Measurements from ENCODE around the gene CYP2A6.
"Not testable (repeated sequence)": the region's sequence is repeated elsewhere in the genome, so short reads cannot be mapped to it uniquely, and the experiment has no call there.

The CYP2A6 gene

DNA sequence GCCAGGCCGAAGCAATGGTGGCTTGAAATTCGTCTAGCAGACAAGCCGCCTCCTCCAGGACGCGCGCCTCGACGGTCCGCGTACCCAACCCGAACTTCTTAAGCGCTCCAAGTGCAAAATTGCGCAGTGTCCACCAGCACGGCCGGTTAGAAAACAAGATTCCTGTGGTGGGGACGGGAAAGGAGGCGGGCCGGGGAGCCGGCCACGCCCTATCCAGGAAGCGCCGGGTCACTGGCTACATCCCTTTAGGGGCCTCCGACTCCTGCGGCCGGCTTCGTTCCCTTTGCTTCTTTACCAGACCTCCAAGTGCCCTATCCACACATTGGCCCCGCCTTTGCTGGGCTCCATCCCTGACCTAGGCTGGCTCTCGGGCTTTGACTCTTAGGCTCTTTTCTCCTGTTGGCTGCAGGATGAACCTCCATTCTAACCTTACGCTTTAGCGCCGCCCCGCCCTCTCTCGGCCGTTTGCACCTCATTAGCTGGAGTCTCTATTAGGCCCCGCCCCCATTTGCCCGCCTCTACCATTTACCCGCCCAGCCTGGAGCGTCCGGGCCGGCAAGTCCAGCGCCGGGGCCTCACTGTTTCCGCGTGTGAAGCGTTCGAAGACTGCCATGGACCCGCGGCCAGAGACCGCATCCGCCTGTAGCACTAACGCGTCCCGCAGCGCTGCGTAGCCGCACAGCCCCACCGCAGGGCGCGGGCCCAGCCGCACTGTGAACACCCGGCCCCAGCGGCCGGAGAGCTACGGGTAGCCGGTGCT is 39.4 kb downstream of the CYP2A6 start:
- Histone ChIP-seq H3K36me3 (ENCODE audit: control insufficient read depth, insufficient read depth, low read length) (peaks cover 16% of the 10 kb centered on the region), H3K4me1 (ENCODE audit: control insufficient read depth, insufficient read depth, low read length) (peaks cover 28% of the 10 kb centered on the region)

DNA sequence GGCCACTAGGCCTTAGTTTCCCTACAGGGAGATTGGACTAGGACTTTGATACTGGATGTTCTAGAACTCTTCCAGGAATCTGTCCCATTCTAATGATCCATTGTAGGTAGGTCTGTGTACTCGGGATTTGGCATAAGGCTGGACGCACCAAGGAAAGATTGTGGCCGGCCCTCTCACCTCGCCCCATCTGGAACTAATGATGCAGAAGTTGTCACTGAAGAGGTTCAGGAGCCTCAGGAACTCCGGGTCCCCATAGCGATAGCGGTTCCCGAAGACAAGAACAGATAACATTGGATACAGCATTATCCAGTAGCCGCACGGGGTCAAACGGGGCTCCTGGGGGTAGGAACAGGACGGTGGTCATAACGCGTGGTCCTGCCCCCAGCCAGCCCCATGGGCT is 40.1 kb downstream of the CYP2A6 start:
- peaks cover 4% of the 10 kb centered on the region for H3K27me3 ChIP-seq (ENCODE audit: control insufficient read depth, insufficient read depth, low read length)
- peaks cover 34% of the 10 kb centered on the region for H3K4me1 ChIP-seq (ENCODE audit: control insufficient read depth, insufficient read depth, low read length)
- H3K9me3 ChIP-seq (ENCODE audit: control insufficient read depth, low read length) = no peaks in the 10 kb centered on the region
- H3K4me3 ChIP-seq (ENCODE audit: low read length) = no peak overlapping the region
- H3K36me3 ChIP-seq (ENCODE audit: control insufficient read depth, insufficient read depth, low read length) = peaks cover 16% of the 10 kb centered on the region
- peak overlapping the region; percentile 22 for H3K9ac ChIP-seq (ENCODE audit: low read length)

More for the DNA sequence above, 39.4 kb downstream of the CYP2A6 start:
- H3K4me3 ChIP-seq (ENCODE audit: low read length); H3K9me3 ChIP-seq (ENCODE audit: control insufficient read depth, low read length); H3K27me3 ChIP-seq (ENCODE audit: control insufficient read depth, insufficient read depth, low read length): not testable (repeated sequence)
- H3K9ac ChIP-seq (ENCODE audit: low read length) = peak overlapping the region; percentile 47

DNA sequence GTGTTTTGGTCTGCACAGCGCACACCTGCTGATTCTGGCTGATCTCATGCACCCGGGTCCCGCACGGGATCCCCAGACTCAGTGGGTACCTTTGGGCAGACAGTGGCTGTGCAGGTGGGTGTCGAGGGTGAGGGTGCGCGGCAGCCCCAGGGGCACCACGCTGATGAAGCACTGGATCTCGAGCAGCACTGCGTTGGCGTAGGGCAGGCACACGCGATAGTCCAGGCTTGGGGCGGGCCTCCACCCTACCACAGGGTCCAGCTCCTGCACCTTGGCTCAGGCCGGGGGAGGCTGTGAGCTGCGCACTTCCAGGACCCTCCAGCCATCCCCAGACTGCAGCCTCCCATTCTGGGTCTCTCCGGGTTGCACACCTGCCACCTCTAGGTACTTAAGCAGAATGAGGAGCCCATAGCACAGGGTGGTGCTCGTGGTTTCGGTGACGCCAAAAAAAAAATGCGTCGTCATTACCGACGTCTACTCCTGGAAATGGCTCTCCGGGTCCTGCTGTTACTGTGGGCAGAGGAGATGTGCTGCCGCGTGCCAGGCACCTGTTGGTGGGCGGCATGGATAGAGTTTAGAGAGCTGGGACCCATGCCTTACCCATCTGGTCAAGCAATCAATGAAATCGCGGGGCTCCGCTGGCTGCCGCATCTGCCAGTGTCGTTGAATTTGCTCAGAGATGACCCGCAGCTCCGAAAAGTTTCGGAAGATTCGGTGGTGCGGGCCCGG is 40.7 kb downstream of the CYP2A6 start:
- peaks cover 4% of the 10 kb centered on the region for H3K27me3 ChIP-seq (ENCODE audit: control insufficient read depth, insufficient read depth, low read length)
- H3K36me3 ChIP-seq (ENCODE audit: control insufficient read depth, insufficient read depth, low read length) = peaks cover 16% of the 10 kb centered on the region
- H3K4me1 ChIP-seq (ENCODE audit: control insufficient read depth, insufficient read depth, low read length) = peaks cover 41% of the 10 kb centered on the region
- no peak overlapping the region for H3K4me3 ChIP-seq (ENCODE audit: low read length)
- no peak overlapping the region for H3K9ac ChIP-seq (ENCODE audit: low read length)
- H3K9me3 ChIP-seq (ENCODE audit: control insufficient read depth, low read length) = no peaks in the 10 kb centered on the region

- peaks cover 16% of the 10 kb centered on the region for H3K36me3 ChIP-seq (ENCODE audit: control insufficient read depth, insufficient read depth, low read length)
- no peak overlapping the region for H3K9ac ChIP-seq (ENCODE audit: low read length)
- H3K9me3 ChIP-seq (ENCODE audit: control insufficient read depth, low read length) = no peaks in the 10 kb centered on the region
- H3K27me3 ChIP-seq (ENCODE audit: control insufficient read depth, insufficient read depth, low read length) = peaks cover 4% of the 10 kb centered on the region
- H3K4me1 ChIP-seq (ENCODE audit: control insufficient read depth, insufficient read depth, low read length) = peaks cover 51% of the 10 kb centered on the region
- H3K4me3 ChIP-seq (ENCODE audit: low read length) = no peak overlapping the region
Observed at GRCh38 chr19:40808497-40808896, 41.8 kb downstream of the CYP2A6 start.

DNA sequence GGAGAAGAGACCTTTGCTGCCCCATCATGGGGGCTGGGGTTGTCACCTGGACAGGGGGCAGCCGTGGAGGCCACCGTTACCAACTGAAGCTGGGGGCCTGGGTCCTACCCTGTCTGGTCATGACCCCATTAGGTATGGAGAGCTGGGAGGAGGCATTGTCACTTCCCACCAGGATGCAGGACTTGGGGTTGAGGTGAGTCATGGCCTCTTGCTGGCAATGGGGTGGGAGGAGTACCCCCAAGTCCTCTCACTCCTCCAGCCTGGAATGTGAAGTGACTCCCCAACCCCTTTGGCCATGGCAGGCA is 42.3 kb downstream of the CYP2A6 start:
- Histone ChIP-seq H3K4me3 (ENCODE audit: low read length) (no peak overlapping the region), H3K9ac (ENCODE audit: low read length) (no peak overlapping the region), H3K36me3 (ENCODE audit: control insufficient read depth, insufficient read depth, low read length) (peaks cover 16% of the 10 kb centered on the region), H3K4me1 (ENCODE audit: control insufficient read depth, insufficient read depth, low read length) (peaks cover 56% of the 10 kb centered on the region), H3K9me3 (ENCODE audit: control insufficient read depth, low read length) (no peaks in the 10 kb centered on the region), H3K27me3 (ENCODE audit: control insufficient read depth, insufficient read depth, low read length) (peaks cover 4% of the 10 kb centered on the region)

DNA sequence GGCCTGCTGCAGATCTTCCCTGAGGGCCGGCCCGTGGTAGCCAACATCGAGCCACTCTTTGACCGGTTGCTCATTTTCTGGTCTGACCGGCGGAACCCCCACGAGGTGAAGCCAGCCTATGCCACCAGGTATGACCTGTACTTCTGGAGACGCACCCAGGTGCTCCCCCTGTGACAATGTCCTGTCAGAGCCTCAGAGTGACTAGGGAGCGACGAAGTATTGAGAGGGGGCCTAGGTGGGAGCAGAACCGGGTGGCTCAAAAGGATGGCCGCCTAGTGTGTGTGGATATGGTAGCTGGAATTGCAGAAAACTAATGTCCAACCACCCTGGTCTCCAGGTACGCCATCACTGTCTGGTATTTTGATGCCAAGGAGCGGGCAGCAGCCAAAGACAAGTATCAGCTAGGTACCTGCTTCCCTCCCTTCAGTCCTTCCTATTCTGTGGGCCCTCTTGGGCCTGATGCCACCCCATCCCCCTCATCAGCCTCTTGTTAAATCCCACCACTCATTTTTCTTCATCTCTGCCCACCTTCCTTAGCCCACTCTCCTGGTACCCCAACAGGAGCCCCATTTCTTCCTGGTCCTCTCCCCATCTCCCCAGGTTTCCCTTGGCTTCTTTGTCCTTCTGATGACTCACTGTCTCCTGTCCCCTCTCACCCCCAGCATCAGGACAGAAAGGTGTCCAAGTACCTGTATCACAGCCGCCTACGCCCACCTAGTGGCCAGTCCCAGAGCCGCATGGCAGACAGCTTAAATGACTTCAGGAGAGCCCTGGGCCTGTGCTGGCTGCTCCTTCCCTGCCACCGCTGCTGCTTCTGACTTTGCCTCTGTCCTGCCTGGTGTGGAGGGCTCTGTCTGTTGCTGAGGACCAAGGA is 42.9 kb downstream of the CYP2A6 start:
- Histone ChIP-seq H3K4me3 (ENCODE audit: low read length) (no peak overlapping the region), H3K9ac (ENCODE audit: low read length) (no peak overlapping the region), H3K27me3 (ENCODE audit: control insufficient read depth, insufficient read depth, low read length) (peaks cover 4% of the 10 kb centered on the region), H3K36me3 (ENCODE audit: control insufficient read depth, insufficient read depth, low read length) (peaks cover 16% of the 10 kb centered on the region), H3K4me1 (ENCODE audit: control insufficient read depth, insufficient read depth, low read length) (peaks cover 62% of the 10 kb centered on the region), H3K9me3 (ENCODE audit: control insufficient read depth, low read length) (no peaks in the 10 kb centered on the region)

- H3K27me3 ChIP-seq (ENCODE audit: control insufficient read depth, insufficient read depth, low read length) = no peaks in the 10 kb centered on the region
- H3K9me3 ChIP-seq (ENCODE audit: control insufficient read depth, low read length) = no peaks in the 10 kb centered on the region
- no peak overlapping the region for H3K4me3 ChIP-seq (ENCODE audit: low read length)
- H3K4me1 ChIP-seq (ENCODE audit: control insufficient read depth, insufficient read depth, low read length) = peaks cover 68% of the 10 kb centered on the region
- H3K9ac ChIP-seq (ENCODE audit: low read length) = peak overlapping the region; percentile 7
- H3K36me3 ChIP-seq (ENCODE audit: control insufficient read depth, insufficient read depth, low read length) = peaks cover 16% of the 10 kb centered on the region
Observed at GRCh38 chr19:40806423-40807146, 43.7 kb downstream of the CYP2A6 start.

- Histone ChIP-seq H3K27me3 (ENCODE audit: control insufficient read depth, insufficient read depth, low read length) (no peaks in the 10 kb centered on the region), H3K36me3 (ENCODE audit: control insufficient read depth, insufficient read depth, low read length) (peaks cover 16% of the 10 kb centered on the region), H3K4me1 (ENCODE audit: control insufficient read depth, insufficient read depth, low read length) (peaks cover 74% of the 10 kb centered on the region), H3K9me3 (ENCODE audit: control insufficient read depth, low read length) (no peaks in the 10 kb centered on the region), H3K4me3 (ENCODE audit: low read length) (no peak overlapping the region), H3K9ac (ENCODE audit: low read length) (peak overlapping the region; percentile 36)
Observed at GRCh38 chr19:40805258-40805868, 44.9 kb downstream of the CYP2A6 start.

- H3K36me3 ChIP-seq (ENCODE audit: control insufficient read depth, insufficient read depth, low read length) = peaks cover 16% of the 10 kb centered on the region
- peak overlapping the region; percentile 36 for H3K9ac ChIP-seq (ENCODE audit: low read length)
- no peaks in the 10 kb centered on the region for H3K27me3 ChIP-seq (ENCODE audit: control insufficient read depth, insufficient read depth, low read length)
- H3K4me1 ChIP-seq (ENCODE audit: control insufficient read depth, insufficient read depth, low read length) = peaks cover 75% of the 10 kb centered on the region
- no peaks in the 10 kb centered on the region for H3K9me3 ChIP-seq (ENCODE audit: control insufficient read depth, low read length)
- no peak overlapping the region for H3K4me3 ChIP-seq (ENCODE audit: low read length)
Observed at GRCh38 chr19:40804783-40805242, 45.4 kb downstream of the CYP2A6 start.

DNA sequence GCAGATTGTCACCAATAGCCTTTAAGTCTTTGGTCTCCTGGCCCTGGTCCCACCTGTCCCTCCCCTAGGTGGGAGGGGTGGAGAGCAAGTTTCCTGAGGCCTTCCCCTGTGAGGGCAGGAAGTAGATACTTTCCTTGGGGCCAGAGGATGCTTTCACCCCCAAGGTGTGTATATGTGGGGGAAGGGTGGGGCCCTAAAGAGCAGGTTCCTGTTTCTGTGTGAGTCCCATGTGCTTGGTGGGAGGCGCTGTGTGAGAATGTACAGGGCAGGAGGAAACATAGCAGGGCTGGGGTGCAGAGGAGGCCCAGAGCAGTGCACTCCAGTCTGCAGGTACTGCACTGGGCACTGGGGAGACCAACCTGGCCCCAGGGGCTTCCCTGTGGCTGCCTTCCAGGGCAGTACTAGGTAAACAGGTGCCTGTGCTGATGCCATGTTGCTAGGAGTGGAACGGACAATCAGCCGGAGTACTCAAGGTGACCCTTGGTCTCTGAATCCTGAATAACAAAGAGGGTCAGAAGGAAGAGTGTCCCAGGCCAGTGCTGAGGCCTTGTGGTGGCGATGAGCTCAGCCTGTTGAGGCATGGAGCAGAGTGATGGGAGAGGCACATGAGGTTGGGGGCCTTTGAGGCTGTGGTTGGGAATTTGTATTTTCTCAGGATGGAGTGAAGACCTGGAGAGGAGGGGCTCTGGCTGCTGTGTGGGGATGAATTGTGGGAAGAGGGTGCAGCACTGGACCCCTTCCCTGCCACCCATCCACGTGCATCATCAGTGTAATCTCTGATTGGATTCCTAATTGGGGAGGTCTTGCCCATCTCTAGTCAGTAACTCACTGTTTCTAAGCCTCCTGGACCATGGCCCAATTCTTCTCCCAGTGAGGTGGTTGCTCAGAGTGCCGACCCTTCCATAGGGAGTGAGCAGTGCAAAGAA is 46.1 kb downstream of the CYP2A6 start:
- H3K9ac ChIP-seq (ENCODE audit: low read length) = peak overlapping the region; percentile 18
- H3K4me1 ChIP-seq (ENCODE audit: control insufficient read depth, insufficient read depth, low read length) = peaks cover 75% of the 10 kb centered on the region
- peaks cover 16% of the 10 kb centered on the region for H3K36me3 ChIP-seq (ENCODE audit: control insufficient read depth, insufficient read depth, low read length)
- no peak overlapping the region for H3K4me3 ChIP-seq (ENCODE audit: low read length)
- no peaks in the 10 kb centered on the region for H3K27me3 ChIP-seq (ENCODE audit: control insufficient read depth, insufficient read depth, low read length)
- no peaks in the 10 kb centered on the region for H3K9me3 ChIP-seq (ENCODE audit: control insufficient read depth, low read length)
